SK-N-SH (cell line): Measurements from ENCODE around the gene CLINT1. TPM values are rescaled to one million over a fixed set of nuclear protein-coding genes. Genes with fewer than 3 reads are reported as not detected.

Experiments
- CTCF ChIA-PET: fragments of 300-600, 350-600 bp; formaldehyde crosslinking; extraction: SDS; loops from one replicate; lab custom pipeline; 2021; lab: Yijun Ruan, JAX
- POLR2A ChIA-PET: fragments of 350-600 bp; sonication (Branson Sonifier 250); formaldehyde crosslinking; extraction: SDS; loops from one replicate; lab custom pipeline; 2020; ENCODE audit warnings: antibody characterized with exemption, inconsistent platforms; lab: Yijun Ruan, JAX
- DNase-seq: peaks from one replicate; pipeline ENCODE4 v3.0.0; 2012
- H2AFZ ChIP-seq: fragments of 200-600 bp; sonication (generic); 2 replicates; pipeline ENCODE4 v1.8.1; 2016; ENCODE audit warnings: antibody characterized with exemption, mild to moderate bottlenecking, low read depth
- H3F3A ChIP-seq: fragments of 200-600 bp; sonication (generic); replicated peaks from 2 replicates; pipeline ENCODE3; 2016; ENCODE audit warnings: antibody characterized with exemption, mild to moderate bottlenecking; ENCODE audit not compliant: insufficient read depth
- H3K27ac ChIP-seq, 2 experiments: fragments of 200-500 bp in 1 of 2; fragments of 200-600 bp in 1 of 2; sonication (Bioruptor generic) in 1 of 2; sonication (generic), shearing (Covaris generic) in 1 of 2; 2 replicates each; pipeline versions ENCODE4 v1.5.1 to v1.6.1; 2014 to 2016; ENCODE audit warnings: low read depth in 2 of 2, inconsistent platforms in 1 of 2, low read length in 1 of 2, mild to moderate bottlenecking in 1 of 2, mixed read lengths in 1 of 2
- H3K27me3 ChIP-seq: fragments of 200-600 bp; sonication (generic), shearing (Covaris generic); 2 replicates; pipeline ENCODE4 v1.6.1; 2016; ENCODE audit warnings: mixed run types; ENCODE audit not compliant: insufficient read depth
- H3K36me3 ChIP-seq, 2 experiments: fragments of 200-500 bp in 1 of 2; fragments of 200-600 bp in 1 of 2; sonication (Bioruptor generic) in 1 of 2; sonication (generic) in 1 of 2; replicated peaks in 1 of 2; 2 replicates each; pipeline versions ENCODE3 to v1.5.1; 2014 to 2016; ENCODE audit warnings: low read length in 1 of 2, mild to moderate bottlenecking in 1 of 2; ENCODE audit not compliant: insufficient read depth in 2 of 2, control insufficient read depth in 1 of 2
- H3K4me1 ChIP-seq, 2 experiments: fragments of 200-500 bp in 1 of 2; fragments of 200-600 bp in 1 of 2; sonication (Bioruptor generic) in 1 of 2; sonication (generic), shearing (Covaris generic) in 1 of 2; 2 replicates each; pipeline versions ENCODE4 v1.5.1 to v1.6.1; 2014 to 2016; ENCODE audit warnings: low read depth in 1 of 2, low read length in 1 of 2, mixed run types in 1 of 2; ENCODE audit not compliant: insufficient read depth in 2 of 2, control insufficient read depth in 1 of 2
- H3K4me2 ChIP-seq: fragments of 200-600 bp; sonication (generic), shearing (Covaris generic); 2 replicates; pipeline ENCODE4 v1.6.1; 2017; ENCODE audit warnings: mixed run types
- H3K4me3 ChIP-seq, 2 experiments: fragments of 200-500 bp in 1 of 2; fragments of 200-600 bp in 1 of 2; sonication (Bioruptor generic) in 1 of 2; sonication (generic), shearing (Covaris generic) in 1 of 2; 2 replicates each; pipeline versions ENCODE4 v1.5.1 to v1.8.1; 2014 to 2016; ENCODE audit warnings: low read depth in 2 of 2, inconsistent platforms in 1 of 2, low read length in 1 of 2, mild to moderate bottlenecking in 1 of 2, mixed read lengths in 1 of 2, moderate library complexity in 1 of 2
- H3K79me2 ChIP-seq: fragments of 200-600 bp; sonication (generic); 2 replicates; pipeline ENCODE4 v1.8.1; 2017; ENCODE audit warnings: mild to moderate bottlenecking; ENCODE audit not compliant: insufficient read depth
- H3K9ac ChIP-seq: fragments of 200-600 bp; sonication (generic); 2 replicates; pipeline ENCODE4 v1.6.1; 2017; ENCODE audit warnings: mixed run types
- H3K9me2 ChIP-seq: fragments of 200-600 bp; sonication (generic); 2 replicates; pipeline ENCODE4 v1.6.1; 2017; ENCODE audit warnings: mixed run types
- H3K9me3 ChIP-seq: fragments of 200-600 bp; sonication (generic); 2 replicates; pipeline ENCODE4 v1.6.1; 2017; ENCODE audit warnings: mixed run types, mild to moderate bottlenecking, moderate library complexity
- H4K20me1 ChIP-seq: fragments of 200-600 bp; sonication (generic); 2 replicates; pipeline ENCODE4 v1.6.1; 2017; ENCODE audit warnings: mild to moderate bottlenecking, mixed run types; ENCODE audit not compliant: insufficient read depth
- CHD2 ChIP-seq: fragments of 150-350 bp; IDR thresholded peaks from 2 replicates; pipeline ENCODE4 v1.6.1; 2018; ENCODE audit warnings: low read length; ENCODE audit not compliant: partially characterized antibody
- EP300 ChIP-seq, 2 experiments: IDR thresholded peaks; 2 replicates each; pipeline versions ENCODE4 v1.4.0 to v1.6.1; 2012; ENCODE audit warnings: borderline replicate concordance in 1 of 2, low read depth in 1 of 2, low read length in 1 of 2
- GATA2 ChIP-seq: sonication (generic); formaldehyde crosslinking; IDR thresholded peaks from 2 replicates; pipeline ENCODE4 v1.5.0; 2020; ENCODE audit warnings: mild to moderate bottlenecking, missing genetic modification reagents
- JUND ChIP-seq: IDR thresholded peaks from 2 replicates; pipeline ENCODE4 v1.4.0; 2012
- MAX ChIP-seq: IDR thresholded peaks from 2 replicates; pipeline ENCODE4 v1.4.0; 2012; ENCODE audit warnings: low read depth
- MEF2A ChIP-seq: IDR thresholded peaks from 2 replicates; pipeline ENCODE4 v1.4.0; 2012; ENCODE audit warnings: low read depth, borderline replicate concordance
- REST ChIP-seq: IDR thresholded peaks from 2 replicates; pipeline ENCODE4 v1.6.1; 2012; ENCODE audit warnings: mild to moderate bottlenecking, low read depth, low read length, moderate library complexity
- RFX5 ChIP-seq: IDR thresholded peaks from 2 replicates; pipeline ENCODE4 v1.6.1; 2012; ENCODE audit warnings: mild to moderate bottlenecking, improper control_type of control experiment, low read length
- RXRA ChIP-seq: IDR thresholded peaks from 2 replicates; pipeline ENCODE4 v1.4.0; 2012; ENCODE audit warnings: low read depth, mild to moderate bottlenecking, borderline replicate concordance
- TCF12 ChIP-seq: IDR thresholded peaks from 2 replicates; pipeline ENCODE4 v1.4.0; 2012
- USF1 ChIP-seq: IDR thresholded peaks from 2 replicates; pipeline ENCODE4 v1.4.0; 2012; ENCODE audit warnings: low read depth, borderline replicate concordance
- WGBS: methylation state at CpG from one replicate; pipeline ENCODE4 v1.1.6; 2017; ENCODE audit warnings: low lambda C conversion rate; 5-methylcytosine and 5-hydroxymethylcytosine counted together
- polyA plus RNA-seq, 3 experiments: library from polyadenylated mRNA; depleted of rRNA; stranded (reverse); fragments of >200 nt; gene quantifications; 2 replicates each; pipeline ENCODE4 v1.2.3, GENCODE V29; 2012

Gene CLINT1
- polyA plus RNA-seq, 1 of the 3 experiments (the other 2 are of a cell fraction) = 65.4 TPM

GRCh38 chr5:157867751-157868387, 8.9 kb upstream of the CLINT1 start:
- Histone ChIP-seq H3K27me3 (no peaks in the 10 kb centered on the region), H3K9ac (no peak overlapping the region), H3F3A (no peaks in the 10 kb centered on the region), H3K27ac (no peak overlapping the region), H3K36me3 (no peaks in the 10 kb centered on the region), H3K4me1 (no peaks in the 10 kb centered on the region), H2AFZ (no peak overlapping the region), H3K9me3 (no peaks in the 10 kb centered on the region), H3K79me2 (no peaks in the 10 kb centered on the region), H3K4me3 (no peak overlapping the region), H4K20me1 (no peaks in the 10 kb centered on the region), H3K9me2 (no peaks in the 10 kb centered on the region), H3K4me2 (no peak overlapping the region)
- WGBS = 21% methylated on average over 4 of the region's 4 CpGs
- POLR2A ChIA-PET = no interaction called here
- CTCF ChIA-PET = interaction anchor here (0.7 kb wide), 2 partner anchors 9 to 10 kb away, joined by 3 to 5 read pairs; partner anchors contain the start of gene CLINT1
- TF ChIP-seq JUND (no peak), GATA2 (no peak)
- no peak for DNase-seq

GRCh38 chr5:157866536-157866935, 7.6 kb upstream of the CLINT1 start:
- POLR2A ChIA-PET = no interaction called here

More at GRCh38 chr5:157866536-157866935, 7.6 kb upstream of the CLINT1 start:
- Histone ChIP-seq H3K9me3 (no peaks in the 10 kb centered on the region), H3K27me3 (no peaks in the 10 kb centered on the region), H2AFZ (no peak overlapping the region), H3K9me2 (no peaks in the 10 kb centered on the region), H4K20me1 (no peaks in the 10 kb centered on the region), H3K4me1 (no peaks in the 10 kb centered on the region), H3K27ac (no peak overlapping the region), H3K9ac (no peak overlapping the region), H3K4me3 (no peak overlapping the region), H3F3A (no peaks in the 10 kb centered on the region), H3K4me2 (no peak overlapping the region), H3K36me3 (no peaks in the 10 kb centered on the region), H3K79me2 (no peaks in the 10 kb centered on the region)
- CTCF ChIA-PET = interaction anchor here (2.1 kb wide), 1 partner anchor 82 kb away, joined by 7 read pairs; no protein-coding TSS in a partner anchor
- WGBS = 15% methylated on average over 2 of the region's 2 CpGs
- no peak for DNase-seq
- TF ChIP-seq MEF2A = no peak
- no peak for TF ChIP-seq REST
- TF ChIP-seq RFX5 = no peak
- TF ChIP-seq EP300 (IDR thresholded peaks at IDR 0.05; ENCODE audit: borderline replicate concordance in 1 of 2, low read depth in 1 of 2, low read length in 1 of 2) = no peak
- TF ChIP-seq RXRA = no peak
- no peak for TF ChIP-seq MAX
- no peak for TF ChIP-seq CHD2
- TF ChIP-seq TCF12 = no peak
- TF ChIP-seq USF1 = no peak
- no peak for TF ChIP-seq JUND
